Mammary epithelial cell (primary cell): ENCODE results near the gene DNASE1L1.

ENCODE experiments used
- EZH2 ChIP-seq: IDR thresholded peaks from 2 replicates; pipeline ENCODE4 v1.6.1; 2012; ENCODE audit warnings: low read length, inconsistent platforms, borderline replicate concordance
- TF ChIP-seq, protein P1 (sequence below), 2 donors: IDR thresholded peaks in 1 of 2; conservative IDR thresholded peaks in 1 of 2; 2 replicates each; pipeline ENCODE4 v1.5.1; 2011 to 2012; ENCODE audit warnings: inconsistent platforms in 2 of 2, low read length in 2 of 2, mild to moderate bottlenecking in 2 of 2, control low read depth in 1 of 2, low read depth in 1 of 2; ENCODE audit not compliant: insufficient read depth in 1 of 2; ENCODE audit errors: extremely low read depth in 1 of 2

DNA sequence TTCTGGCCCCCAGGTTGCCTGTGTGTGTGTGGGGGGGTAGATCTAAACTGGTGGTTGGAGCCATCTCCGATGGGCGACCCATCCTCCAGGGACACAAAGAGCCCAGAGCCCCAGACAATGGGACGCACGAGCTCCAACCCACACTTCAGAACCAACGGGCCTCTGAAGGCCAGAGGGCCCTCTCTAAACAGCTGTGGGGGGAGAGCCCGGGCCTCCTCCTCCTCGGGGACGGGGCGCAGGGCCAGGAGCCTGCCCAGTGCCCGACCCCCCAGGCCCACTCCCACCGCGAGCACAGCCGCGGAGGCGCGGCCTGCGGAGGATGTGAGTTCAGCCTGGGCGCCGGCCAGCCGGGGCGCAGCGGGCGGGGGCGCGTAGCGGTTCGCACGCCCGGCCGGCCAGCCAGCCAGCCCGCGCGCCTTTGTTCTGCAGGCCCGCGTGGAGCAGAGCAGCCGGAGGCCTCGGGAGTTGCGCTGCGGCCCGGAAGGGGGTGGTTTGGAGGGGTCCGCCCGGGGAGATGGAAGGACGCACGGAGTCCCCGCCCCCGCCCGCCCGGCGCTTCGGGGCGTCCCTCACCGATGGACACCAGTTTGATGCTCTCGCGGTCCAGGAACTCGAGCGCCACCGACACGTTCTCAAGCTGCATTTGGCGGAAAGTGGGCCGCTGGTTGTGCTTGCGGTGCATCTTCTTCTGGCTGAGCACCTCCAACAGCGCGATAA lies 38.6 kb downstream of the DNASE1L1 start:
- TF ChIP-seq, protein P1, sequence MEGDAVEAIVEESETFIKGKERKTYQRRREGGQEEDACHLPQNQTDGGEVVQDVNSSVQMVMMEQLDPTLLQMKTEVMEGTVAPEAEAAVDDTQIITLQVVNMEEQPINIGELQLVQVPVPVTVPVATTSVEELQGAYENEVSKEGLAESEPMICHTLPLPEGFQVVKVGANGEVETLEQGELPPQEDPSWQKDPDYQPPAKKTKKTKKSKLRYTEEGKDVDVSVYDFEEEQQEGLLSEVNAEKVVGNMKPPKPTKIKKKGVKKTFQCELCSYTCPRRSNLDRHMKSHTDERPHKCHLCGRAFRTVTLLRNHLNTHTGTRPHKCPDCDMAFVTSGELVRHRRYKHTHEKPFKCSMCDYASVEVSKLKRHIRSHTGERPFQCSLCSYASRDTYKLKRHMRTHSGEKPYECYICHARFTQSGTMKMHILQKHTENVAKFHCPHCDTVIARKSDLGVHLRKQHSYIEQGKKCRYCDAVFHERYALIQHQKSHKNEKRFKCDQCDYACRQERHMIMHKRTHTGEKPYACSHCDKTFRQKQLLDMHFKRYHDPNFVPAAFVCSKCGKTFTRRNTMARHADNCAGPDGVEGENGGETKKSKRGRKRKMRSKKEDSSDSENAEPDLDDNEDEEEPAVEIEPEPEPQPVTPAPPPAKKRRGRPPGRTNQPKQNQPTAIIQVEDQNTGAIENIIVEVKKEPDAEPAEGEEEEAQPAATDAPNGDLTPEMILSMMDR (conservative IDR thresholded peaks at IDR 0.05 in 1 of 2, IDR thresholded peaks at IDR 0.05 in 1 of 2; ENCODE audit: extremely low read depth in 1 of 2, insufficient read depth in 1 of 2, low read depth in 1 of 2, low read length in 2 of 2): no peak
- TF ChIP-seq EZH2: no peak
